Hepatocyte (in vitro differentiated cells): ENCODE measurements around the gene GALNT17. TPM values are rescaled to one million over a fixed set of nuclear protein-coding genes. Genes with fewer than 3 reads are reported as not detected.

ENCODE experiments used
- DNase-seq: peaks from one replicate; pipeline ENCODE4 v3.0.0-alpha.2; 2016; ENCODE audit warnings: low spot score
- H2AFZ ChIP-seq: fragments of 200-600 bp; sonication (generic); 2 replicates; pipeline ENCODE4 v1.6.0; 2016; ENCODE audit warnings: antibody characterized with exemption, mild to moderate bottlenecking
- H3K27ac ChIP-seq: fragments of 200-600 bp; sonication (generic); 2 replicates; pipeline ENCODE4 v1.5.1; 2016; ENCODE audit warnings: mild to moderate bottlenecking
- H3K27me3 ChIP-seq: fragments of 200-600 bp; sonication (generic); 2 replicates; pipeline ENCODE4 v1.6.1; 2016
- H3K36me3 ChIP-seq: fragments of 200-600 bp; sonication (generic); replicated peaks from 2 replicates; pipeline ENCODE4 v1.5.1; 2016; ENCODE audit warnings: low read depth; ENCODE audit not compliant: insufficient read depth
- H3K4me1 ChIP-seq: fragments of 200-600 bp; sonication (generic); 2 replicates; pipeline ENCODE4 v1.5.1; 2016; ENCODE audit warnings: mild to moderate bottlenecking, moderate library complexity; ENCODE audit not compliant: insufficient read depth
- H3K4me2 ChIP-seq: fragments of 200-600 bp; sonication (generic); 2 replicates; pipeline ENCODE4 v1.6.0; 2016
- H3K4me3 ChIP-seq: fragments of 200-600 bp; sonication (generic); 2 replicates; pipeline ENCODE4 v1.5.1; 2016; ENCODE audit warnings: mild to moderate bottlenecking
- H3K79me2 ChIP-seq: fragments of 200-600 bp; sonication (generic); 2 replicates; pipeline ENCODE4 v1.6.0; 2017; ENCODE audit warnings: mild to moderate bottlenecking
- H3K9me2 ChIP-seq: fragments of 200-600 bp; sonication (generic); replicated peaks from 2 replicates; pipeline ENCODE4 v1.6.0; 2017; ENCODE audit warnings: mild to moderate bottlenecking; ENCODE audit not compliant: insufficient read depth
- H3K9me3 ChIP-seq: fragments of 200-600 bp; sonication (generic); 2 replicates; pipeline ENCODE4 v1.5.1; 2016; ENCODE audit warnings: low read depth, mild to moderate bottlenecking
- H4K20me1 ChIP-seq: fragments of 200-600 bp; sonication (generic); 2 replicates; pipeline ENCODE4 v1.6.0; 2016; ENCODE audit warnings: mild to moderate bottlenecking; ENCODE audit not compliant: insufficient read depth, poor library complexity, severe bottlenecking
- EZH2 ChIP-seq: fragments of 200-600 bp; sonication (generic); IDR thresholded peaks from 2 replicates; pipeline ENCODE4 v1.6.1; 2016; ENCODE audit warnings: antibody characterized with exemption, mild to moderate bottlenecking, borderline replicate concordance
- EZH2phosphoT487 ChIP-seq: fragments of 200-600 bp; sonication (generic); IDR thresholded peaks from one replicate; pipeline ENCODE4 v1.6.1; 2018; ENCODE audit warnings: antibody characterized with exemption, mild to moderate bottlenecking, low read depth, moderate library complexity; ENCODE audit not compliant: unreplicated experiment, severe bottlenecking
- WGBS: methylation state at CpG from one replicate; pipeline ENCODE4 v1.1.6; 2016; ENCODE audit warnings: low lambda C conversion rate; ENCODE audit errors: missing lambda C conversion rate; 5-methylcytosine and 5-hydroxymethylcytosine counted together
- polyA plus RNA-seq: library from polyadenylated mRNA; unstranded; fragments of >200 nt; fragmentation: Nextera tagmentation; extraction: Ambion mirVana; gene quantifications from 2 replicates; pipeline ENCODE4 v1.2.1, GENCODE V29; 2016
- total RNA-seq: library from RNA; depleted of rRNA; stranded (reverse); fragments of >200 nt; gene quantifications from 2 replicates; pipeline ENCODE4 v1.2.3, GENCODE V29; 2014
- TF ChIP-seq, protein P1 (sequence below): fragments of 200-600 bp; sonication (generic); IDR thresholded peaks from 2 replicates; pipeline ENCODE4 v1.5.1; 2016; ENCODE audit warnings: antibody characterized with exemption, mild to moderate bottlenecking; ENCODE audit not compliant: poor library complexity

The GALNT17 gene
- total and polyA plus RNA-seq, 2 experiments from 2014 or later = 4.3 to 8.1 TPM

DNA sequence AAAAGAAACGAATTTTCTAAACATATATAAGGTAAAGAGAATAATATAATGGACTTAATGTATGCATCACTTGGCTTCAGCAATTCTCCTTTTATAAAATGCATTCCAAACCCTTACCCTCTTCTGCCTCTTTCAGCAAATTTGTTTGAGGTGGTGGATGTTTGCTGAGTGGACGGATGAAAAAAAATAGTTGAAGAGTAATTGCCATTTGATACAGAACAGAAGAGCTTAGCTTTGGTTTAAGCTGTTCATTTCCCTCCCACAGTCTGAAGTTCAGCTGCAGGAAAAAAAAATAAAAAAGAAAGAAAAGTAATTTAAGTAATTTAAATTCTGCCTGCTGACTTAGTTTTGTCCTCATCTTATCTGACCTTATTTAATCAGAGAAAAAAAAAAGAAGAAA is 138.6 kb downstream of the GALNT17 start:
- Histone ChIP-seq H4K20me1 (no peaks in the 10 kb centered on the region), H3K27me3 (no peaks in the 10 kb centered on the region), H3K27ac (no peak overlapping the region), H3K4me2 (no peak overlapping the region), H3K79me2 (no peaks in the 10 kb centered on the region), H3K9me3 (no peaks in the 10 kb centered on the region), H3K4me1 (peaks cover 13% of the 10 kb centered on the region), H2AFZ (no peak overlapping the region), H3K4me3 (no peak overlapping the region), H3K9me2 (no peaks in the 10 kb centered on the region), H3K36me3 (no peaks in the 10 kb centered on the region)
- DNase-seq = no peak
- TF ChIP-seq, protein P1, sequence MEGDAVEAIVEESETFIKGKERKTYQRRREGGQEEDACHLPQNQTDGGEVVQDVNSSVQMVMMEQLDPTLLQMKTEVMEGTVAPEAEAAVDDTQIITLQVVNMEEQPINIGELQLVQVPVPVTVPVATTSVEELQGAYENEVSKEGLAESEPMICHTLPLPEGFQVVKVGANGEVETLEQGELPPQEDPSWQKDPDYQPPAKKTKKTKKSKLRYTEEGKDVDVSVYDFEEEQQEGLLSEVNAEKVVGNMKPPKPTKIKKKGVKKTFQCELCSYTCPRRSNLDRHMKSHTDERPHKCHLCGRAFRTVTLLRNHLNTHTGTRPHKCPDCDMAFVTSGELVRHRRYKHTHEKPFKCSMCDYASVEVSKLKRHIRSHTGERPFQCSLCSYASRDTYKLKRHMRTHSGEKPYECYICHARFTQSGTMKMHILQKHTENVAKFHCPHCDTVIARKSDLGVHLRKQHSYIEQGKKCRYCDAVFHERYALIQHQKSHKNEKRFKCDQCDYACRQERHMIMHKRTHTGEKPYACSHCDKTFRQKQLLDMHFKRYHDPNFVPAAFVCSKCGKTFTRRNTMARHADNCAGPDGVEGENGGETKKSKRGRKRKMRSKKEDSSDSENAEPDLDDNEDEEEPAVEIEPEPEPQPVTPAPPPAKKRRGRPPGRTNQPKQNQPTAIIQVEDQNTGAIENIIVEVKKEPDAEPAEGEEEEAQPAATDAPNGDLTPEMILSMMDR = no peak
- no peak for TF ChIP-seq EZH2
- TF ChIP-seq EZH2phosphoT487 = no peak
- WGBS = 69% methylated on average over 2 of the region's 2 CpGs

DNA sequence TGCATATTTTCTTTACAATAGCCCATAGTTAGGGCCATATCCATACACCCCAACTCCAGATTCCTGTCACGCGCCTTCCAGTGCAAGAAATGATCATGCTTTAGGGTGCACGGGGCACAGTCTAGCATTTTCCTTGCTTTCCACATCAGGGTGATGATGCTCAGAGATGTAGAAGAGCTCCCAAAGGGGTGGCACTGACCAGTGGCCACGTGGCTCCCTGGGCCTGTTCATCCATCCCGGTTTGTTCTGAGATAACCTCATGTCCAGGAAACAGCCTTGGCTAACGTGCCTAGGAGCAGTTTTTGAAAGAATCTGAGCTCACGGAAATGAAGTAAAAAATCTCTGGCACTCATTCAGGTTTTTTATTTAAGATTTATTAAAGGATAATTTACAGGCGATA is 139.3 kb downstream of the GALNT17 start:
- no peak for TF ChIP-seq EZH2
- TF ChIP-seq, protein P1 = no peak
- TF ChIP-seq EZH2phosphoT487 = no peak
- no peaks in the 10 kb centered on the region for H3K27me3 ChIP-seq
- no peaks in the 10 kb centered on the region for H3K9me2 ChIP-seq
- 90% methylated on average over 8 of the region's 8 CpGs for WGBS
- H4K20me1 ChIP-seq = no peaks in the 10 kb centered on the region
- no peak overlapping the region for H3K4me2 ChIP-seq
- H3K79me2 ChIP-seq = no peaks in the 10 kb centered on the region
- peaks cover 13% of the 10 kb centered on the region for H3K4me1 ChIP-seq
- H2AFZ ChIP-seq = no peak overlapping the region
- H3K9me3 ChIP-seq = no peaks in the 10 kb centered on the region
- no peak overlapping the region for H3K27ac ChIP-seq
- DNase-seq = no peak
- no peaks in the 10 kb centered on the region for H3K36me3 ChIP-seq
- no peak overlapping the region for H3K4me3 ChIP-seq

DNA sequence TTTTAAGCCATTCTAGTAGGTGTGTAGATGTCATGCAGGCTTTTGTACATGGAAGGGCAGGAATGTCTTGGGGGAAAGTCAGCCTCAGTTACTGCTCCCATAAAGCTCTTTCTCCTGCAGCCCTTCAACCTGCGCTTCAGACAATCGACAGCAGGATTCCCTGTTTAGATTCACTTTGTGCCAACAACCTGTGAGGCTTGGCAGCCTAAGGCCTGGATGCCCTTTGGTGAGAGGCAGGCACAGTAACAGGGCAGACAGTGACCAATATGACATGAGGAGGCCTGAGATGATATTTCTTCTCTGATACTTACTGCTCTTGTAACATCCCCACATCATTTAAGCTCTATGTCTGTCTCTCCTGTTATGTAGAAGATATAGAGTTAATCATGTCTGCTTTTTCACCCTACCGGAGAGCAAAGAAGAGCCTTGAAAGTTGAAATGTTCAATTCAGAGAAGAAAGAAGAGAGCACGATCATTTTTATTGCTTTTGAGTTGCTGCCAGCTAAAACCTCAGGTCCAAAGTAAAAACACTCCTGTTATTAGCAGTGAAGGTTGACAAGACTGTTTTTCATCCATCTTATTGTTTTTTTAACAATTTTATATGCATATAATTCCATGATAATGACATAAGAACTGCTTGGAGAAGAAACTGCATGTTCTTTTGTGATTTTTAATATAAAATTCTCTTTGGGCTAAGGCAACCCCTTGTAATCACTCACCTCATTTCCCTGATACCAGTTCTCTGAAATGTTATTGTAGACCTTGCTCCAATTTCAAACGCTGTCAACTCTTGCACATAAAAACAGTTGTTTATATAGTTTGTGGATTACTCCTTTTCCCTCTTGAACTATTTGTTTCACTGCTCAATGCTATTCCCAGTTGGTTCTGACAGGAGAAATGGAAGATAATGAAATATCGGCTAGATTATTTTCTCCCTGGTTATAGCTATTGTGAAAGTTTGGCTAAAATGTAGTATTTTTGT is 140.9 kb downstream of the GALNT17 start:
- Histone ChIP-seq H3K36me3 (no peaks in the 10 kb centered on the region), H3K27me3 (no peaks in the 10 kb centered on the region), H3K4me3 (no peak overlapping the region), H3K4me2 (no peak overlapping the region), H4K20me1 (no peaks in the 10 kb centered on the region), H2AFZ (no peak overlapping the region), H3K79me2 (no peaks in the 10 kb centered on the region), H3K4me1 (peaks cover 13% of the 10 kb centered on the region), H3K27ac (no peak overlapping the region), H3K9me2 (no peaks in the 10 kb centered on the region), H3K9me3 (no peaks in the 10 kb centered on the region)
- 54% methylated on average over 6 of the region's 6 CpGs for WGBS
- TF ChIP-seq, protein P1 = no peak
- TF ChIP-seq EZH2 (no peak), EZH2phosphoT487 (no peak)
- no peak for DNase-seq
